Left hindlimb (tissue), 1 donor: ENCODE data around the gene PTPRA.
"Not testable (repeated sequence)": the region's sequence is repeated elsewhere in the genome, so short reads cannot be mapped to it uniquely, and the experiment has no call there.

Experiments
- DNase-seq: peaks from one replicate; pipeline ENCODE4 v3.0.0-alpha.2; 2018

PTPRA gene

DNA sequence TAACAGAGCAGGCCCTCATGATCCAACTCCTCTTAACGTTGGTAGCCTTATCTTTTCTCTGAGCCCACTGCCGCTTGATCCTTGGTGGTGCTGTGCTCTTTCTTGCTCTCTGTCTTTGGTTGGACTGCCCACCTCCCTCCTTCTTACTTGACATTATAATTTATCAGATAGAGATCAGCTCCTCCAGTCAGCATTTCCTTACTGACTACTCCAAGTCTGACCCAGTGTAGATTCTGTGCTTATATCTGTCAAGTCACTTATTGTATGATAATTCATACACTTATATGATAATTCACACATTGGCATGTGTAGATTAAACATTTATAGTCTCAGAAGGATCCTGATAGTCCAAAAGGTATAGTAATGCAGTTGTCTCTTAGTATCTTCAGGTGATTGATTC is 18.1 kb downstream of the PTPRA start:
- DNase-seq: no peak

DNA sequence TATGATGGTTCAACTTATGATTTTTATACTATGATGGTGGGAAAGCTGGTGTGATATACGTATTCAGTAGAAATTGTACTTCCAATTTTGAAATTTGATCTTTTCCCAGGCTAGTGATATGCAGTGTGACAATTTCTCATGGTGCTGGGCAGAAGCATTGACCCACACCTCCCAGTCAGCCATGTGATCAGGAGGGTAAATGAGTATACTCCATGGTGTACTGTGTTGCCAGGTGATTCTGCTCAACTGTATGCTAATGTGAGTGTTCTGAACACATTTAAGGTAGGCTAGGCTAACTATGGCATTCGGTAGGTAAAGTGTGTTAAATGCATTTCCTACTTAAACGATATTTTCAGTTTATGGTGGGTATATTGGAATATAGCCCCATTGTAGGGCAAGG is 19.1 kb downstream of the PTPRA start:
- no peak for DNase-seq

DNA sequence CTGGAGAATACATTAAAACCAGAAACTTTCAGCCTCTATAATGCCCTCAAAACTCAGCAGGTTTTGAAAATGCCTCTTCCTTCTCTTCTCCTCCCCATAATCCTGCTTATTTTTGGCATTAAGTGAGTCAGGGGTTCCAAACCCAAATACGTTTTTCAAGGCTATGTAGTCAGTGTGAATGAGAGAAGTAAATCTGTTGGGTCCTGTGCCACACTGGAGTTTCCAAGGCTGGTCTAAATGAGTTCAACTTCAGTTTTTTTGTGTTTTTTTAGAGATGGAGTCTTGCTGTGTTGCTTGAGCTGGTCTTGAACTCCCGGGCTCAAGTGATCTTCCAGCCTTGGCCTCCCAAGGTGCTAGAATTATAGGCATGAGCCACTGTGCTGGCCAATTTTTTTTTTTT is 20.9 kb downstream of the PTPRA start:
- no peak for DNase-seq

DNA sequence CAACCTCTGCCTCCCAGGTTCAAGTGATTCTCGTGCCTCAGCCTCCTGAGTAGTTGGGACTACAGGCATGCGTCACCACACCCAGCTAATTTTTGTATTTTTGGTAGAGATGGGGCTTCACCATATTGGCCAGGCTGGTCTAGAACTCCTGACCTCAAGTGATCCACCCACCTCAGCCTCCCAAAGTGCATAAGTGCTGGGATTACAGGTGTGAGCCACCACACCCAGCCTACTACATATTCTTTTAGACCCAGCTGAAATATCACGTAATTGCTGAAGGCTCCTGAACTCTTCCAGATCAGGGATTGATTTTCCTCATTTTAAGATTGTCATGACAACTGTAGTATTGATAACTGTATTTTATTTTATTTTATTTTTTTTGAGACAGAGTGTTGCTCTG is 21.9 kb downstream of the PTPRA start:
- DNase-seq: not testable (repeated sequence)

DNA sequence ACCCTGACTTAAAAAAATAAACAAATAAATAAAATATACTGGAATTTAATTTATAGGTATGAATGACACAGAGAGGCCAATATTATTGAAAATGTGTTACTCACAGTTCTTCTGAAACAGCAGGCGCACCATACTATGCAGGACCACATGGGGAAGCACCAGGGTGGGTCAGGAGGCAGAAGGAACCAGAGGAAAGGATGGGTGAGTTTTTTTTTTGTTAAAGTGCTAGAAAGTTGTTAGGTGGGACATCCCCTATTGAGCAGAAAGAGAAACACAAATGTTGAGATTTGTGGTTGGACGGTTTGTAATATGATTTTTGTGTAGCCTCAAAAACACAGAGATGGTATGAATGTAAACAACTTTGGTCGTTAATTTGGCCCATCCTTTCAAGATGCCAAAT is 26.0 kb downstream of the PTPRA start:
- DNase-seq: no peak

DNA sequence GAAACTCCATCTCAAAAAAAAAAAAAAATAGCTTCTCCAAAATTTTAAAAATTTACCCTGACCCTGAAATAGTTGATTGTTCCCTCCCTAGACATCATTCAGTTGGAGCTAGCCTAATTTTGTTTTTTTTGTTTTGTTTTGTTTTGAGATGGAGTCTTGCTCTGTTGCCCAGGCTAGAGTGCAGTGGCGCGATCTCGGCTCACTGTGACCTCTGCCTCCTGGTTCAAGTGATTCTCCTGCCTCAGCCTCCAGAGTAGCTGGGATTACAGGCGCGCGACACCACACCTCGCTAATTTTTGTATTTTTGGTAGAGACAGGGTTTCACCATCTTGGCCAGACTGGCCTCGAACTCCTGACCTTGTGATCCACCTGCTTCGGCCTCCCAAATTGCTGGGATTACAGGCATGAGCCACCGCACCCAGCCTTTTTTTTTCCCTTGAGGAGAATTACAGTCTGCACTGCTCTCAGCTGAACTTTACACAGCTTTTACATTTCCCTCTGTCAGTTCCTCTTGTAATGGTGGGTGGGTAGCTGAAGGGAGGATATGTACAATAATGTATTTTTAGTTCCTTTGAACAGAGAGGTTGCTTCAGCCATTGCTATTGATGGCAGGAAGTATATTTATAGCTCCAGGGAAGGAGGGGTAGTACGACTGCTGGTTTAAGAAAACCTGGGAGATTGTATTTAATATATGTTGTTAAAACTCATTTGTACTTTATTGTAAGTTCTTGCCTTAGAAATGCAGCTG is 27.7 kb downstream of the PTPRA start:
- DNase-seq: no peak

DNA sequence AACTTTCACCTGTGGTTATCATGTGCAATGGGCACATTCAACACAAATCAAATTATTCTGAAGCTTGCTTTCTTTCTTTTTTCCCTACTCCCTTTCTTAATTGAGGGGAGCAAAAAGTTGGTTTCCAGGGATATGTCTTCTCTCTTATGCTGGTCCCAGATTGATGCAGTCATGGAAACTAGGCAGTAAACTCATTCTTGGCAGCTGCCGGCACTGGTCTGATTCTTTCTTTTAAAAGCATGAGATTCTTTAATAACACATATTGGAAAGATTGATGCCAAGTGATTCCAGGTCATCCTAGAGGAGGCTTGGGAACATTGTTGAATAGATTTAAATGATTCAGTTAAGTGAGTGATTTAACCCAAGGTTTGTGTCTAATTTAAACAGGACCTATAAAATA is 29.0 kb downstream of the PTPRA start:
- DNase-seq: peak; percentile 27

DNA sequence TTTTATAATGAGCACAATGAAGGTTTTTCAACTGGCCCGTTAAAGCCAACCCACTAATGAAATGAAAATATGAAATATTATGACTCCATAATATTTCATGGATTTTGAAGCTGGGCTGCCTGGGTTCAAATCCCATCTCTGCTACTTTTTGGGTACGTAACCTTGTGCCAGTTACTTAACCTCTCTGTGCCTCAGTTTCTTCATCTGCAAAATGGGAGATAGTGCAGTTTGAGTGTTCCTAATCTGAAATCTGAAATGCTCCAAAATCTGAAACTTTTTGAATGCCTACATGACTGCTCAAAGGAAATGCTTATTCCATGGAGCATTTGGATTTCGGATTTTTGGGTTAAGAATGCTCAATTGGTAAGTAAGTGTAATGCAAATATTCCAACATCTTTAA is 29.5 kb downstream of the PTPRA start:
- DNase-seq: no peak

DNA sequence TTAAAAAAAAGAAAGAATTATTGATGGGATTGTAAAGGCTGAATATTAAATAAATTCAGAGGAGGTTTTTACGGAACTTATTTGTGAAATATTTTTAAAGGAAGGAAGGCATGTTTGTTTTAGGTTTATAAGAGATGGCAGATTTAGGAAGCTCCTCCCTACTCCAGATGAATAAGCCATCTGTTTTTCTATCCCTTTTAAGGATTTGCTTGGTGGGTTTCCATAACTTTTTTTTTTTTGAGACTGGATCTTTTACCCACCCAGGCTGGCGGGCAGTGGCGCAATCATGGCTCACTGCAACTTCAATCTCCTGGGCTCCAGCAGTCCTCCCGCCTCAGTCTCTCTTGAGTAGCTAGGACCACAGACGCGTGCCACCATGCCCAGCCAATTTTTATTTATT is 30.4 kb downstream of the PTPRA start:
- DNase-seq: no peak

DNA sequence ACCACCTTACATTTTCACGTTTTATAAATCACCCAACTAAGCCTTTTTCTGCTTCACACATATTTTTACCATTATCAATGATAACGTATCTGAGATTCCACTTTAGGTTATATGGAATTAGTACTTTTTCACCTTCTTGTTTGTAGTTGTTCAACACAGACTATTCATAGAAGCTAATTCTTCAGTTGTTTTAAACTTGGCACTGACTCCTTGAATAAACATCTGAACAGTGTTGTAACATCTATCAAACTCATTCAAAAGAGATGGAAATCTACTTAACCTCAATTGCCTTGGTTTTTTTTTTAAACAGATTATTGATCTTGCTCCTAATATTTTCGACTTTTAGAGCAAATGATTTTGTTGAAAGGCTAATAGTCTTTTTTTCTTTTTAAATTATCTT is 34.2 kb downstream of the PTPRA start:
- DNase-seq: no peak

DNA sequence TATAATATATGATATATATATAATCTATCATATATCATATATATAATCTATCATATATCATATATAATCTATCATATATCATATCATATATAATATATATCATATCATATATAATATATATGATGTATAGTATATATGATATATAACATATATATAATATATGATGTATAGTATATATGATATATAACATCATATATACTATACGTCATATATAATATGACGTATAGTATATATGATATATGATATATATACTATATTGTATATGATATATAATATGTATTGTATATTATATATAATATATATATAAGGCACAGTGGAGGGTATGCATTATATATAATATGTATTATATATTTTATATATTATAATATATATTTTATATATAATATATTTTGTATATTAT is 36.7 kb downstream of the PTPRA start:
- no peak for DNase-seq

DNA sequence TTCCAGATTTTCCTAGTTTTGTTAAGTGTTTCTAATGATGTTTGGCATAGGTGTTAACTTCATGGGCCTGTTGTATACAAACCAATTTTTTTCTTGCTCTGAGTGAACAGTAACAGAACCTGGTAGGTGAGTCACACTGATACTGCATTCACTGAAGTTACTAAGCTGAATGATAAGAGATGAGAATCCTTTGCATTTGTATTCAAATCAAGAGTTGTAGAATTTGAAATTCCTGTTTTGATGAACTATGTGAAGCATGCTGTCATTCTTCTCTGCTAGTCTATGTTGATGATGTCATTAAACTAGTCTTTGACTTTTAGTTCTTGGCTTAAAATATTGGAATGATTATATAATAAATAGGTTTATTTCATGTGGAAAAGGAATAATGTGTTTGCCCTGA is 37.9 kb downstream of the PTPRA start:
- DNase-seq: no peak

DNA sequence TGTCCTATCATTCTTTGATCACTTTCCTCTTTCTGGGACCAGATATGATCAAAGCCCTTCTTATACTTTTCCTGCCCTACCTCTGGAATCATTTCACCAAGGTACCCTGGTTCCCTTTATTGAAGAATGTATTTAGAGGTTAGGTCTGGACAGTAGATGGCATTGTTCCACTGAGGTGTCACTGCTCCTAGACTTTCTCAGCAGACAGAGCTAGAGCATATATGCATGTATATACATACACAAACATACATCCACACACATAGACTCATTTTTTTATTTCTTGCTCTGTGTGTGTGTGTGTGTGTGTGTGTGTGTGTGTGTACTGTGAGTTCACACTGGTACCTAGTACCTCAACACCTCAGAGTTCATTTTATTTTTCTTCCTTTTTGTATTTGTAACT is 40.9 kb downstream of the PTPRA start:
- no peak for DNase-seq

DNA sequence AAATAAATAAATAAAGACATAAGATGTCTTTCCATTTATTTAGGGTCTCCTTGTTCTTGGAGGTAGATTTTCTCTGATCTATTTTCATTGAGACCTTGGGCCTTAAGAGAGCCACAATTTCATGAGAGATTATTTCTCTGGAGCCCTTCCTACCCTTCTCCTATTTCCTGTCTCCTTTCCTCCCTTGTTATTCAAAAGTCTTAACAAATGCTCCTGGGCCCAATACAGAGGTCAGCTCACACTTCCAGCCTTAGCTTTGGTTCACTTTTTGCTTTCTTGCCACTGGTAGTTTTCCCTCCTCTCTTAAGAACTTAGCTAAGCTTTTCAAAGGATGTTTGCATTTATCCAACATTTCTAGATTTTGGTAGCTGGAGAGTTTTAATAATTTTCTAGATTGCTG is 44.0 kb downstream of the PTPRA start:
- DNase-seq: no peak

DNA sequence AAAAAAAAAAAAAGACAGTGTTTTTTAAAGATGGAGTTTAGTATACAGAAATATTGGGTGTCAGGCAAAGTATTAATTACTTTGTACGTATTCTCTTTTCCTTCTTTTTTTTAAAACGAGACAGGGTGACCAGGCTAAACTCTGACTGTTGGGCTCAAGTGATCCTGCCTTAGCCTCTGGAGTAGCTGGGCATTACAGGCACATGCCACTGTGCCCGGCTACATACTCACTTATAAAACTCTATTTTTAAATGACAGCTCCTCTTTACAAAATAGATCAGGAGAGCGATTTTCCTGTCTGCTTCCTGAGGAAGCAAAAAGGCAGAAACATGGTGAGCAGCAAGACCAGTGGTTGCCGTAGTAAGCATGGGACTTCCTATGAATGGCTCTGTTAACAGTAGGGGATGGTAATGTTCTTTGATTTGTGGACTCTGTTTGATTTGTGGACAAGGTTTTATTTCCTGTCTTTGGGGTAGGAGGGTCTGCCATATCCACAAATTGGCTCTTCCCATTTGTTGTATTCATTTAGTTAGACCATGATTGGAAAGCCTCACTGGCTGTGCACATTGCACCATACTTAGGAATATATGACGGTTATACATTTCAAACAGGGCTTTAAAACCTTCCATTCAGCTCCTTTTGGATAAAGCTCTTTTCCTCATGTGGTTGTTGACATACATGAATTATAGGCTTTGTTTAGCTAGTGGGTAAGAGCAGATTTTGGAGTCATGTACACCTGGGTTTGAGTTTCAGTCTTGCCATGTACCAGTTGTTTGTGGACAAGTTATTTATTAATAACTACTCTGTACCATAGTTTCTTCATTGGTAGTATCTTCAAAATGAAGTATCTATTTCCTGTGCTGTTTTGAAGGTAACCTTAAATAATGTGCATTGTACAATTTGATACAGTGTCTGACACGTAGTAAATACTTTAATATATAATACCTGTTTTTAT is 45.1 kb downstream of the PTPRA start:
- DNase-seq: no peak

DNA sequence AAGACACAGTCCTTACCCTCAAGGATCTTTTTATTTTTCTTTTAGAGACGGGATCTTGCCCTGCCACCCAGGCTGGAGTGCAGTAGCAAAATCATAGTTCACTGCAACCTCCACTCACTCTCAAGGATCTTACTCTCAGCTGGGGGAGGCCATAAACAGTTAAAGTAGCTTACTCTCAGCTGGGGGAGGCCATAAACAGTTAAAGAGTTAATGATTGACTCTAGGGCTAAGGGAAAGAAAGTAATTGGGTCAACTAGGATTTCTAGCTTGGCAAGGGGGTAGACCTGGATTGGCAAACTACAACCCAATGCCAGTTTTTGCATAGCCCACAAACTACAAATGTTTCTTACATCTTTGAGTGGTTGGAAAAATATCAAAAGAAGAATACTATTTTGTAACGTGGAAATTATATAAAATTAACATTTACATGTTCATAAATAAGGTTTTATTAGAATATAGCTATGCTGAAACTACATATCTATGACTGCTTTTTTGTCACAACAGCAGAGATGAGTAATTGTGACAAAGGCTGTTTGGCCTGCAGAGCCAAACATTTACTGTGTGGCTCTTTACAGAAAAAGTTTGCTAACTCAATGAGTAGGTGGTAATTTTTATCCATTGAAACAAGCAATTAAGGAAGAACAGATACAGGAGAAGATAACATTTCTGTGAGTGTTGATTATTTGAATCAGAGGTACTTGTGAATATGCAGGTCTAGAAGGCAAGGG is 46.4 kb downstream of the PTPRA start:
- no peak for DNase-seq

DNA sequence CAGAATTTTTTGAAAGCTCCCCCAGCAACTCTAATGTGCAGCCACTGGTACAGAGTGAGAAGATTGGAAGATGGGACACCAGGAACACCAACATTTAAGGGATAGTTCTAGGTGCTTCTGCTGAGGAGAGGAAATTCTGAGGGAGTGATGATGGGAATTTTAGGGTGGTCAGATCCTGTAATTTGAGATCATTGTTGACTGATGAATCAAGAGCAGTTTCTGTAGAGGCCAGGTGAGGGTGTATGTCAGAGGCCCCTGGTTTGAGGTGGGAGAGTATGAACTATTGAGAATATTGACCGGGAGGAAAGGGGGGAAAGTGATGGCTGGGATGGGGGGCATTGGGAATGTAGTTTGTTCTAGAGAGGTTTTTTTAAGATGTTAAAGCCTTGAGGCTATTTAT is 47.2 kb downstream of the PTPRA start:
- DNase-seq: no peak

DNA sequence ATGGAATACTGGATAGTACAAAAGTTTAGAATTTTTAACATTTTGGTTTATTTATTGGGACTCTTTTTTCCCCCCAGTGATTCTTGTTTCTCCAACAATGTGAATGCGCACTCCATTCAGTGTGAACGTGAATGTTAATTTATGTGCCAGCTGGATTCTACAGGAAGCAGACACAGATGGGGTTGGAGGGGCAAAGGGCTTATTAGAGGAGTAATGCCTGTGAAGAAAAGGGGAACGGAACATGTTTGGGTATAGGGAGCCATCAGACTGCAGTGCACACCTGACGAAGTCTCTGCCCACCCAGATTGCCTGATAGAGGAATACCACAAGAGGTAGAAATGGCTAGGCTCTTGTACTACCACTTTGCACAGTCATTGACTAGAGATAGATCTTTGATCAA is 48.2 kb downstream of the PTPRA start:
- no peak for DNase-seq

DNA sequence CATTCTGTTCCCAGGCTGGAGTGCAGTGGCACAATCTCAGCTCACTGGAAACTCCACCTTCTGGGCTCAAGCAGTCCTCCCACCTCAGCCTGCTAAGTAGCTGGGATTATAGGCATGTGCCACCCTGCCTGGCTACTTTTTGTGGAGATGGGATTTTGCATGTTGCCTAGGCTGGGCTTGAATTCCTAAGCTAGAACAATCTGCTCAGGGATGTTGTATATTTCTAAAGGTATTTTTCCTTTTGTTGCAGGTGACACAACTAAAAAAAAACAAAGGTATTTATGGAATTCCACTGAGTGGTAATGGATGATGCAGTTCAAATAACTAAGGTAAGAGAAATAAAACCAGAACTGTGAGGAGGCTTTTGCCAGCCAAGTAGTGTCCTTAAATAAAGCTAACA is 49.7 kb downstream of the PTPRA start:
- DNase-seq: no peak

DNA sequence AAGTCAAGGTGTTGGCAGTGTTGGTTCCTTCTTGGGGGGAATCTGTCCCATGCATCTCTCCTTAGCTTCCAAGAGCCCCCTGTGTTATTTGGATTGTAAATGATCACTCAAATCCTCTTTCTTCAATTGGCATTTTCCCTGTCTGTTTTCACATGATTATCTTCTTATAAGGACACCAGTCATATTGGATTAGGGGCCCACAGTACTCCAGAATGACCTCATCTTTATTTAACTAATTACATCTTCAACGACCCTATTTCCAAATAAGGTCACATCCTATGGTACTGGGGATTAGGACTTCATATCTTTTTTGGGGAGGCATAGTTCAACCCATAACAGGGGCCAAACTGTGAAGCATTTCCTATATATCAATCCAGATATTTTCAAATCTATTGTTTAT is 57.3 kb downstream of the PTPRA start:
- DNase-seq: no peak

DNA sequence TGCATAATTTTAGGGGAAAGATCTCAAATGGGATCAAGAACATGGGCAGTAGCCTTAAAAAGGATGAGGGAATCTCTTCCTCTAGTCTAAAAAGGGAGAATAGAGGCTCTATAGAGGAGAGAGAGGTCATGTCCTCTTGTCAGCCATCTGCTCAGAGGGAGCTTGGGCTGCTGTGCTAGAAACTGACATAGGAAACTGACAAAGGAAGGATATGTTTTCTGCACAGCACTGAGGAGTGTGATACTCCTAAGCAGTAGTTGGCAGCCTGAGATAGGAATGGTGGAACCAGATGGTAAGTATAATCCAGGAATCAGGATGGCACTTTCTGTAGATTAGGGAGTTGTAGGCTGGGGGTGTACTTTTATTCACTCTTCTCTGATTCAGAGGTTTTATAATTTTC is 59.2 kb downstream of the PTPRA start:
- no peak for DNase-seq

DNA sequence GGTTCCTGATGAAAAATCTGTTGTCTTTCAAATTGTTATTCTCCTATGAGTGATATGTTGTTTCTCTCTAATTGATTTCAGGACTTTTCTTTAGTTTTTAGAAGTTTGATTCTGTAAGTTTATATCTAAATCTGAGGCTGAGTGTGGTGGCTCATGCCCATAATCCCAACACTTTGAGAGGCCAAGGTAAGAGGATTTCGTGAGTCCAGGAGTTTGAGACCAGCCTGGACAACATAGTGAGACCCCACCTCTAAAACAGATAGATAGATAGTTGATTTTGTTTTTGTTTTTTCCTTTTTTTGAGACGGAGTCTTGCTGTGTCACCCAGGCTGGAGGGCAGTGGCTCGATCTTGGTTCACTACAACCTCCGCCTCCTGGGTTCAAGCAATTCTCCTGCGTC is 64.6 kb downstream of the PTPRA start:
- DNase-seq: no peak

DNA sequence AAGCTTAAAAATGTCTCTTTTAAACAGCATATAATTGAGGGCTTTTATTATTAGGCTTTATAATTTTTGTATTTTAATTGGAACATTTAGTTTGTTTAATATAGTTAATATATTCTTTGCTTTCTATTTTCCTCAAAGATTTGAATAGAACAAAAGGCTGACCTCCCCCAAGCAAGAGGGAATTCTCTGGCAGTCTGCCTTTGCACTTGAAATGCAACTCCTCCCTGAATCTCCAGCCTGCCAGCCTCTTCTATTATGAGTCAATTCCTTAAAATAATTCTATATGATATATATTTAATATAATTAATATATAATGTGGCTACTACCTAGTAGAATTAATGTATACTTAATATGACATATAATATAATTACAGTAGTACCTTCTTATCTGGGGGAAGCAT is 69.2 kb downstream of the PTPRA start:
- DNase-seq: no peak
